Panc1 (cell line): ENCODE results near the gene KASH5. TPM values are rescaled to one million over a fixed set of nuclear protein-coding genes. Genes with fewer than 3 reads are reported as not detected.

ENCODE experiments used
- ATAC-seq: fragments of 200-7000 bp; cut with Tn5 transposase; 2 replicates; pipeline ENCODE4 v1.9.1; 2020; ENCODE audit warnings: mild to moderate bottlenecking, moderate library complexity
- BruUV-seq: library from RNA; stranded (reverse); fragments of 400-500 nt; replicated peaks from 2 replicates; lab custom pipeline; 2021; lab: Mats Ljungman, UMichigan
- CTCF ChIA-PET: fragments of 300-600 bp; sonication (Branson Sonifier 250); formaldehyde crosslinking; loops from one replicate; lab custom pipeline; 2022; ENCODE audit warnings: antibody characterized with exemption; lab: Charles Lee
- POLR2A ChIA-PET: fragments of 300-600 bp; sonication (Branson Sonifier 250); formaldehyde crosslinking; loops from one replicate; lab custom pipeline; 2022; ENCODE audit warnings: antibody characterized with exemption; lab: Charles Lee
- DNase-seq: peaks from one replicate; pipeline ENCODE4 v3.0.0-alpha.2; 2010; ENCODE audit warnings: low read depth, low spot score
- H3K27ac ChIP-seq: 2 replicates; pipeline ENCODE4 v1.5.1; 2011; ENCODE audit warnings: mild to moderate bottlenecking, low read length, inconsistent platforms
- H3K27me3 ChIP-seq: fragments of 200-500 bp; sonication (Bioruptor generic); 2 replicates; pipeline ENCODE4 v1.6.0; 2014; ENCODE audit warnings: low read length, inconsistent platforms; ENCODE audit not compliant: control insufficient read depth, insufficient read depth
- H3K36me3 ChIP-seq: fragments of 200-500 bp; sonication (Bioruptor generic); 2 replicates; pipeline ENCODE4 v1.5.1; 2014; ENCODE audit warnings: inconsistent platforms, mild to moderate bottlenecking, low read length, moderate library complexity; ENCODE audit not compliant: control insufficient read depth, insufficient read depth
- H3K4me1 ChIP-seq: 2 replicates; pipeline ENCODE4 v1.5.1; 2011; ENCODE audit warnings: inconsistent platforms, mild to moderate bottlenecking, low read length, moderate library complexity; ENCODE audit not compliant: control insufficient read depth, insufficient read depth
- H3K4me3 ChIP-seq, 2 experiments: 2 replicates each; pipeline ENCODE4 v1.5.1; 2011 to 2012; ENCODE audit warnings: low read depth in 2 of 2, low read length in 2 of 2, mild to moderate bottlenecking in 2 of 2, inconsistent platforms in 1 of 2, moderate library complexity in 1 of 2
- H3K9me3 ChIP-seq: fragments of 200-500 bp; sonication (Bioruptor generic); 2 replicates; pipeline ENCODE4 v1.5.1; 2014; ENCODE audit warnings: low read depth, mild to moderate bottlenecking, inconsistent platforms, low read length, moderate library complexity; ENCODE audit not compliant: control insufficient read depth, insufficient read depth
- CTCF ChIP-seq: fragments of 450-650 bp; IDR thresholded peaks from 2 replicates; pipeline ENCODE4 v1.5.1; 2017; ENCODE audit warnings: mild to moderate bottlenecking
- POLR2AphosphoS5 ChIP-seq: IDR thresholded peaks from 2 replicates; pipeline ENCODE4 v1.6.1; 2012; ENCODE audit warnings: mild to moderate bottlenecking, low read depth, low read length, moderate library complexity
- REST ChIP-seq, 2 experiments: IDR thresholded peaks; 2 replicates each; pipeline ENCODE4 v1.6.1; 2011 to 2012; ENCODE audit warnings: low read depth in 2 of 2, control low read depth in 1 of 2, low read length in 1 of 2, mild to moderate bottlenecking in 1 of 2, moderate library complexity in 1 of 2; ENCODE audit not compliant: insufficient read depth in 1 of 2
- SIN3A ChIP-seq: IDR thresholded peaks from 2 replicates; pipeline ENCODE4 v1.6.1; 2012; ENCODE audit warnings: low read depth, mild to moderate bottlenecking, low read length, moderate library complexity, borderline replicate concordance; ENCODE audit not compliant: insufficient read depth
- TCF7L2 ChIP-seq: IDR thresholded peaks from 2 replicates; pipeline ENCODE4 v1.6.1; 2011; ENCODE audit warnings: mild to moderate bottlenecking, low read depth, low read length, inconsistent platforms
- in situ Hi-C: cut with HindIII; loops from 2 replicates; pipeline ENCODE4 v1.10.0; 2016; ENCODE audit warnings: low sequenced_read_pairs, low pct_unique_long_range_greater_than_20kb
- intact Hi-C: fragments of 100-400 bp; cut with micrococcal nuclease; formaldehyde crosslinking; loops from one replicate; pipeline ENCODE4 v1.10.0; 2022; ENCODE audit not compliant: unreplicated experiment
- total RNA-seq: library from RNA; stranded (reverse); gene quantifications from one replicate; pipeline ENCODE4 v1.2.1, GENCODE V29; 2021; ENCODE audit not compliant: unreplicated experiment

KASH5 gene
- total RNA-seq, 1 experiment from 2014 or later = not detected

- no peak overlapping the region for H3K27ac ChIP-seq
- no peaks in the 10 kb centered on the region for H3K27me3 ChIP-seq
- ChIA-PET POLR2A (no interaction called here), CTCF (no interaction called here)
- no peak for DNase-seq
- H3K36me3 ChIP-seq = no peaks in the 10 kb centered on the region; the same call in none of the 2 replicates
- no peaks in the 10 kb centered on the region for H3K9me3 ChIP-seq
- in situ Hi-C loops (no loop called here), intact Hi-C loops (no loop called here)
- no peak overlapping the region for H3K4me3 ChIP-seq
- no TSS peak for BruUV-seq
- no peak for ATAC-seq
- TF ChIP-seq CTCF = no peak
- no peak for TF ChIP-seq REST (IDR thresholded peaks at IDR 0.05; ENCODE audit: insufficient read depth in 1 of 2, low read depth in 2 of 2, low read length in 1 of 2)
- TF ChIP-seq TCF7L2 = no peak
- no peak for TF ChIP-seq SIN3A
- no peak for TF ChIP-seq POLR2AphosphoS5
- H3K4me1 ChIP-seq = peaks cover 3% of the 10 kb centered on the region; the same call in 1 of the 2 replicates
Measured at GRCh38 chr19:49343123-49343522, 44.9 kb upstream of the KASH5 start.

GRCh38 chr19:49344505-49345423, 43.3 kb upstream of the KASH5 start:
- ATAC-seq = no peak
- H3K9me3 ChIP-seq = no peaks in the 10 kb centered on the region
- intact Hi-C loops = no loop called here
- no peaks in the 10 kb centered on the region for H3K27me3 ChIP-seq
- H3K36me3 ChIP-seq = no peaks in the 10 kb centered on the region; the same call in none of the 2 replicates
- H3K27ac ChIP-seq = no peak overlapping the region
- no peak for TF ChIP-seq REST (IDR thresholded peaks at IDR 0.05; ENCODE audit: insufficient read depth in 1 of 2, low read depth in 2 of 2, low read length in 1 of 2)
- TF ChIP-seq POLR2AphosphoS5 = no peak
- TF ChIP-seq CTCF = no peak
- TF ChIP-seq SIN3A = no peak
- TF ChIP-seq TCF7L2 = no peak
- peaks cover 3% of the 10 kb centered on the region; the same call in 1 of the 2 replicates for H3K4me1 ChIP-seq
- CTCF ChIA-PET = no interaction called here
- DNase-seq = no peak
- BruUV-seq = no TSS peak
- H3K4me3 ChIP-seq = no peak overlapping the region
- in situ Hi-C loops = no loop called here
- POLR2A ChIA-PET = no interaction called here
